Natural killer cell (primary cell): Measurements from ENCODE around the gene FXYD3. TPM values are rescaled to one million over a fixed set of nuclear protein-coding genes. Genes with fewer than 3 reads are reported as not detected.

Experiments used
- ATAC-seq, 3 donors: fragments of 150-1000 bp in 2 of 3; fragments of 200-7000 bp in 1 of 3; cut with Tn5 transposase; 1 replicate in 1 of 3; 2 replicates in 2 of 3; pipeline ENCODE4 v1.10.0; 2021; ENCODE audit warnings: mild to moderate bottlenecking in 2 of 3, moderate library complexity in 2 of 3
- DNase-seq, 2 donors: peaks; one replicate each; pipeline versions ENCODE4 v3.0.0 to v3.0.0-alpha.2; 2013 to 2021; ENCODE audit warnings: mixed read lengths in 1 of 2
- H3K27ac ChIP-seq: one replicate; pipeline ENCODE4 v1.5.1; 2013; ENCODE audit warnings: mild to moderate bottlenecking, low read length
- H3K27me3 ChIP-seq: one replicate; pipeline ENCODE4 v1.6.1; 2013; ENCODE audit warnings: low read length; ENCODE audit not compliant: control insufficient read depth, insufficient read depth
- H3K36me3 ChIP-seq: one replicate; pipeline ENCODE4 v1.6.1; 2013; ENCODE audit warnings: low read length; ENCODE audit not compliant: control insufficient read depth, insufficient read depth
- H3K4me1 ChIP-seq: one replicate; pipeline ENCODE4 v1.6.1; 2013; ENCODE audit warnings: low read length; ENCODE audit not compliant: control insufficient read depth, insufficient read depth
- H3K4me3 ChIP-seq: one replicate; pipeline ENCODE4 v1.5.1; 2013; ENCODE audit warnings: low read length
- H3K9me3 ChIP-seq: one replicate; pipeline ENCODE4 v1.6.1; 2013; ENCODE audit warnings: low read length; ENCODE audit not compliant: control insufficient read depth, insufficient read depth
- H3K27ac Mint-ChIP-seq, 2 donors: one replicate each; pipeline ENCODE4 v1.8.0; 2022; ENCODE audit warnings: mild to moderate bottlenecking in 2 of 2, mixed read lengths in 2 of 2, moderate library complexity in 1 of 2
- H3K27me3 Mint-ChIP-seq, 2 donors: one replicate each; pipeline ENCODE4 v1.8.0; 2022; ENCODE audit warnings: low read depth in 2 of 2, mixed read lengths in 2 of 2
- H3K36me3 Mint-ChIP-seq: one replicate; pipeline ENCODE4 v1.8.0; 2022; ENCODE audit warnings: mixed read lengths
- H3K4me1 Mint-ChIP-seq, 2 donors: one replicate each; pipeline ENCODE4 v1.8.0; 2022; ENCODE audit warnings: mixed read lengths in 2 of 2
- H3K4me3 Mint-ChIP-seq: one replicate; pipeline ENCODE4 v1.8.0; 2022; ENCODE audit warnings: mild to moderate bottlenecking, moderate library complexity, mixed read lengths
- H3K9me3 Mint-ChIP-seq, 2 donors: one replicate each; pipeline ENCODE4 v1.8.0; 2022; ENCODE audit warnings: mixed read lengths in 2 of 2
- whole genome bisulfite sequencing: methylation state at CpG from one replicate; pipeline ENCODE4 v1.1.7; 2013; ENCODE audit warnings: missing lambda C conversion rate; ENCODE audit not compliant: insufficient coverage; 5-methylcytosine and 5-hydroxymethylcytosine counted together
- intact Hi-C: fragments of 100-400 bp; cut with micrococcal nuclease; formaldehyde crosslinking; loops from one replicate; pipeline ENCODE4 v1.14.2; 2022
- total RNA-seq, 4 donors: library from RNA; stranded (reverse); fragments of 120-200 nt in 1 of 4; gene quantifications; one replicate each; pipeline versions ENCODE4 v1.2.3 to v1.2.4, GENCODE V29; 2013 to 2022
- TF ChIP-seq, protein P1 (sequence below): fragments of 200-600 bp; IDR thresholded peaks from one replicate; pipeline ENCODE4 v1.8.0; 2022; ENCODE audit warnings: antibody characterized with exemption

Gene FXYD3
- total RNA-seq, 3 donors from 2014 or later (not counting 1 experiment from before 2014, with no cell fraction given) = not detected

DNA sequence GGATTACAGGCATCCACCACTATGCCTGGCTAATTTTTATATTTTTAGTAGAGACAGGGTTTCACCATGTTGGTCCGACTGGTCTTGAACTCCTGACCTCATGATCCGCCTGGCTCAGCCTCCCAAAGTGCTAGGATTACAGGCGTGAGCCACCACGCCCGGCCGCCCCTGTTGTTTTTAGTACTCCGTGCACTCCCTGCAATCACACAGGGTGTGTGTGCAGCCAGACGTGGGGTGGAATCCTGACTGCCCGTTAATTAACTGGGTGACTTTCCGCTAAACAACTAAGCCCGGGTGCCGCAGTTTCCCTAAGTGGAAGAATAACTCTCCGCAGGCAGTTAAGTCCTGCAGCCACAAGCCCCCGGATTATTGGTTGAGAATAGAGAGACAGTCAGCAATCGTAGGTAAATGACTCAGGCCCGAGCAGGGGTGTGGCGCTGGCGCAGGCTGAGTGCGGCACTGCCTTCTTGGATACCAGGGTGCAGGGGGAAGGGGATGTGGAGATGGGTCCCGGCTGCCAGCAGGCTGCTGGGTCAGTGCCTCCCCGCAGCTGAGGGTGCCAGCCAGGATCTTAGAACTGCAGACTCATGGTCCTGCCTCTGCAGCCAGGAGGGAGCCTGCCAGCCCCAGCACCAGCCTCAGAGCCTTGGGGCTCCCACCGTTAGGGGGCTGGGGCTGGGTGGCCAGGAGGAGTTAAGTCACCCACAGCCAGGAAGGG is 6.1 kb upstream of the FXYD3 start:
- no peak overlapping the region for H3K4me3 Mint-ChIP-seq
- H3K27ac ChIP-seq = no peak overlapping the region
- peaks cover under 1% of the 10 kb centered on the region for H3K27me3 ChIP-seq
- H3K36me3 ChIP-seq = no peaks in the 10 kb centered on the region
- peaks cover 5% of the 10 kb centered on the region for H3K9me3 ChIP-seq
- no peak for DNase-seq
- H3K4me1 Mint-ChIP-seq = peaks cover 3% of the 10 kb centered on the region in 2 donors
- WGBS = 68% methylated on average over 22 of the region's 22 CpGs
- intact Hi-C loops = no loop called here
- no peak overlapping the region for H3K4me3 ChIP-seq
- no peak overlapping the region for H3K27ac Mint-ChIP-seq
- no peaks in the 10 kb centered on the region for H3K36me3 Mint-ChIP-seq
- TF ChIP-seq, protein P1, sequence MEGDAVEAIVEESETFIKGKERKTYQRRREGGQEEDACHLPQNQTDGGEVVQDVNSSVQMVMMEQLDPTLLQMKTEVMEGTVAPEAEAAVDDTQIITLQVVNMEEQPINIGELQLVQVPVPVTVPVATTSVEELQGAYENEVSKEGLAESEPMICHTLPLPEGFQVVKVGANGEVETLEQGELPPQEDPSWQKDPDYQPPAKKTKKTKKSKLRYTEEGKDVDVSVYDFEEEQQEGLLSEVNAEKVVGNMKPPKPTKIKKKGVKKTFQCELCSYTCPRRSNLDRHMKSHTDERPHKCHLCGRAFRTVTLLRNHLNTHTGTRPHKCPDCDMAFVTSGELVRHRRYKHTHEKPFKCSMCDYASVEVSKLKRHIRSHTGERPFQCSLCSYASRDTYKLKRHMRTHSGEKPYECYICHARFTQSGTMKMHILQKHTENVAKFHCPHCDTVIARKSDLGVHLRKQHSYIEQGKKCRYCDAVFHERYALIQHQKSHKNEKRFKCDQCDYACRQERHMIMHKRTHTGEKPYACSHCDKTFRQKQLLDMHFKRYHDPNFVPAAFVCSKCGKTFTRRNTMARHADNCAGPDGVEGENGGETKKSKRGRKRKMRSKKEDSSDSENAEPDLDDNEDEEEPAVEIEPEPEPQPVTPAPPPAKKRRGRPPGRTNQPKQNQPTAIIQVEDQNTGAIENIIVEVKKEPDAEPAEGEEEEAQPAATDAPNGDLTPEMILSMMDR = no peak
- ATAC-seq = no peak
- peaks cover 2% of the 10 kb centered on the region for H3K4me1 ChIP-seq
- peaks cover 0 to 6% of the 10 kb centered on the region in 2 donors for H3K27me3 Mint-ChIP-seq
- H3K9me3 Mint-ChIP-seq = no peaks in the 10 kb centered on the region

DNA sequence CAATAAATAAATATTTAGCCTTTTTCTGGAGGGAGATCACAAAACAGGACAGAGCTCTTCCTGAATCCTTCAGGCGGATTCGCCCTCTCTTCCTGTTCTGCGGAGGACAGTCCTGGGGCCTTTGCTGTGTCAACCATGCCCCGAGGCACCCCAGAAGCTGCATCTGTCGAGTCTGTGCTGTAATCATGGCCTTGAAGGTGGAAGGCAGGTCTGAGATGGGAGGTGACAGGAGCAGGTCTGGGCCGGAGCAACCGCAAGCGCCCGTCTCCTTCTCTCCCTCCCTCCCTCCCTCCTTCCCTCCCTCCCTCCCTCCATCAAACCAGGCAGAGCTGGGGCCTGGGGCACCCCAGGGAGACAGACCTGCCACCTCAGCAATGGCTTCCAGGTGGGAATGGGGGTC is 4.6 kb upstream of the FXYD3 start:
- peaks cover 6 to 8% of the 10 kb centered on the region in 2 donors for H3K4me1 Mint-ChIP-seq
- intact Hi-C loops = no loop called here
- no peak for DNase-seq
- no peak overlapping the region for H3K27ac ChIP-seq
- H3K27me3 Mint-ChIP-seq = peaks cover 0 to 6% of the 10 kb centered on the region in 2 donors
- H3K36me3 ChIP-seq = no peaks in the 10 kb centered on the region
- H3K4me3 ChIP-seq = no peak overlapping the region
- peaks cover 2% of the 10 kb centered on the region for H3K9me3 ChIP-seq
- no peak for ATAC-seq
- H3K4me3 Mint-ChIP-seq = no peak overlapping the region
- H3K9me3 Mint-ChIP-seq = no peaks in the 10 kb centered on the region
- WGBS = 81% methylated on average over 5 of the region's 9 CpGs
- no peaks in the 10 kb centered on the region for H3K36me3 Mint-ChIP-seq
- TF ChIP-seq, protein P1 = no peak
- peaks cover 7% of the 10 kb centered on the region for H3K4me1 ChIP-seq
- H3K27ac Mint-ChIP-seq = no peak overlapping the region
- peaks cover 5% of the 10 kb centered on the region for H3K27me3 ChIP-seq

DNA sequence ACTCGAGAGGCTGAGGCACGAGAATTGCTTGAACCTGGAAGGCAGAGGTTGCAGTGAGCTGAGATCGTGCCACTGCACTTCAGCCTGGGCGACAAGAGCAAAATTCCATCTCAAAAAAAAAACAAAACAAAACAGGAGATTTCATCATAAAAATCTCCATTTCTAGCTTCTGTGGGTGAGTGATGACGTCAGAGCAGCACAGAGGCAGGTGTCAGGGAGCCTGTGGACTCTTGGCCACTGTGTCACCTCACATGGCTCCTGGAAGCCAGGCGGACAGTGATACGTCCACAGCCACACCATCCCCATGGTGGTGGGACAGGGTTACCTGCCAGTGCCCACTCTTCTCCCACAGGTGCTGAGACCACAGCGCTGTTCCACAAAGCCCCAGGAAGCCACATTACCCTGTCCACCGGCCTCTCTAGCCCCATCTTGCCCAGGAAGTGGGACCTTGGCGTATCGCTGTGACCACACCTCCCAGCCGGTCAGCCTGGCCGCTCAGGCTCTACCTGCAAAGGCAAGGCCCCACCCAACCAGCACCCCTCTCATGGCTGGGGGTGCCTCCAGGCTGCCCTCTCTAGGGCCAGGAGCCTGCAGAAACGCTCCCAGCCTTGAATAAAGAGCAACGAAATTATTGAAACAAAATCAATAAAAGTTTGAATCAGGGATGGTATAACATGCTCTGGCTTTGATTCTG is 2.5 kb upstream of the FXYD3 start:
- H3K27ac Mint-ChIP-seq = no peak overlapping the region
- H3K9me3 ChIP-seq = no peaks in the 10 kb centered on the region
- intact Hi-C loops = no loop called here
- peaks cover 0 to 6% of the 10 kb centered on the region in 2 donors for H3K27me3 Mint-ChIP-seq
- no peak overlapping the region for H3K4me3 Mint-ChIP-seq
- DNase-seq (no peak), ATAC-seq (no peak)
- no peak overlapping the region for H3K4me3 ChIP-seq
- H3K4me1 Mint-ChIP-seq = peaks cover 6 to 8% of the 10 kb centered on the region in 2 donors
- H3K9me3 Mint-ChIP-seq = no peaks in the 10 kb centered on the region
- no peaks in the 10 kb centered on the region for H3K36me3 Mint-ChIP-seq
- 64% methylated on average over 15 of the region's 15 CpGs for WGBS
- peaks cover 7% of the 10 kb centered on the region for H3K4me1 ChIP-seq
- no peaks in the 10 kb centered on the region for H3K36me3 ChIP-seq
- no peak overlapping the region for H3K27ac ChIP-seq
- peaks cover 5% of the 10 kb centered on the region for H3K27me3 ChIP-seq
- TF ChIP-seq, protein P1 = no peak
